SKM-1 (cell line): Measurements from ENCODE around the gene RTN4R.

Experiments used
- DNase-seq: peaks from one replicate; lab custom pipeline; 2025; ENCODE audit not compliant: unreplicated experiment; lab: John Stamatoyannopoulos, UW

Gene RTN4R

DNA sequence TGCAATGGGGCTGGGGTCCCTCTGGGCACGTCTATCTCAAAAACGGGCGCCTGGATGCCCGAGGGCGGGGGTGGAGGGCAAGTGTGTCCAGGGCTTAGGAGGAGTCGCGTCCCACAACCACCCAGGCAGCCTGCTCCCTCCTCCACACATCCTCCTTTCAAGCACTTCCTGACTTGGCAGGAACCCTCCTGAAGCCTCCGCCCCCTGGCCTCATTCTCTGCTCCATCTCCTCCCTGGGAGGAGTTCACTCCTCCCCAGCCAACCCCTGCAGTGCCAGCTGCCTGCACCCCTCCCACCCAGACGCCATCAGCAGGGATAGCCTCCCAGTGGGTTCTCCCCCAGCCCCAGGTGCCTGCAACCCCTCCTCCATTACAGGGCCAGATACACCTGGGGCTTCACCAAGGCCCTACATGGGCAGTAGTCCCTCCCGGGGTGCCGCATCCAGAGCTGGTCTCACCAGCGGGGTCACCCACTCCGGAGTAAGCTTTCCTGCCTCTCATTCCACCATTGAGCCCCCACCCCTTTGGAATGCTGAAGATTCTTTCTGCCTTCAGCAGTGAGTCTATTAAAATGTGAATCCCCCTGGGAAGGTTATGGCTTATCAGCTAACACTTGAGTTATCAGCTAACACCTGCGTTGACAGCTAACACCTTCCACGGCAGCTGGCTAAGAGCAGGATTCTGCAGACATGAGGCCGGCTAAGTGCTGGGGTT lies 24.4 kb downstream of the RTN4R start:
- peak; percentile 31 for DNase-seq

DNA sequence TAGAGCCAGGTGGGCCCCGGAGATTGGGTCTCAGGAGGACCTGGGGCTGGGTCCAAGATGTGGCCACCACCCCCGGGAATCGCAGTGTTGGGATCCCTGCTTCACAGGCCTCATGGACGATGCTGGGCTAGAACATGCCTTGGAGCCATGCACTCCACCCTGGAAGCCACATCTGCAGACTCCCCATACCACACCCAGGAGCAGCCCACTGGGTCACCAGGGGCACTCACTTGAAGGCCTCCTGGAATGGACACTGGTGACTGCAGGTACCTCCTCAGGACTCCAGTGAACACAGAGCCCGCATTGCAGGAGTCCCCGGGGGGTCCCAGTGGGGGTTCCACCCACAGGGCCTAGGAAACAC lies 25.0 kb downstream of the RTN4R start:
- no peak for DNase-seq

DNA sequence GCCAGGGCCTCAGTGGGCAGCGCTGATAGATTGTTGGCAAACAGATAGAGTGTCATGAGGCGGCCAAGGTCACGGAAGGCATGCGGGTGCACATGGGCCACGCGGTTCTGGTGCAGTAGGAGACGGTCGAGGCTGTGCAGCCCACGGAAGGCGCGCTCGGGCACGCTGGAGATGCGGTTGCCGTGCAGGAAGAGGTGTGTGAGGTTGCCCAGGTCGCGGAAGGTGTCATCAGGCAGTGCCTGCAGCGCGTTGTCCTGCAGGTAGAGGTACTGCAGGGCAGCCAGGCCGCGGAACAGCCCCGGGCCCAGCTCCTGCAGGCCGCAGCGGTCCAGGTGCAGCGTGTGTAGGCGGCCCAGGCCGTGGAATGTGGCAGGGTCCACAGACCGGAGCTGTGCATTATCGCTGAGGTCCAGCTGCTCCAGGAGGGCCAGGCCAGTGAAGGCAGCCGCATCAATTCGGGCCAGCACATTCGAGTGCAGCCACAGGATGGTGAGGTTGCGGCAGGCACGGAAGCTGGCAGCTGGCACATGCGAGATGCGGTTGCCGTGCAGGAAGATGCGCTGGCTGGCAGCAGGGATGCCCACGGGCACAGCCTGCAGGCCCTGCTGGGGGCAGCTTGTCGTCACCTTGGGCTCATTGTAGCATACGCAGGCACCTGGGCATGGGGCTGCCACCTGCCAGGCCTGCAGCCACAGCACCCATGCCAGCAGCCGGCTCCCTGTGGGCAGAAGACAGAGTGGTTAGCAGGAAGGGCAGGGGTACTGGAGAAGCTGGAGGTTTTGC lies 25.5 kb downstream of the RTN4R start:
- no peak for DNase-seq

DNA sequence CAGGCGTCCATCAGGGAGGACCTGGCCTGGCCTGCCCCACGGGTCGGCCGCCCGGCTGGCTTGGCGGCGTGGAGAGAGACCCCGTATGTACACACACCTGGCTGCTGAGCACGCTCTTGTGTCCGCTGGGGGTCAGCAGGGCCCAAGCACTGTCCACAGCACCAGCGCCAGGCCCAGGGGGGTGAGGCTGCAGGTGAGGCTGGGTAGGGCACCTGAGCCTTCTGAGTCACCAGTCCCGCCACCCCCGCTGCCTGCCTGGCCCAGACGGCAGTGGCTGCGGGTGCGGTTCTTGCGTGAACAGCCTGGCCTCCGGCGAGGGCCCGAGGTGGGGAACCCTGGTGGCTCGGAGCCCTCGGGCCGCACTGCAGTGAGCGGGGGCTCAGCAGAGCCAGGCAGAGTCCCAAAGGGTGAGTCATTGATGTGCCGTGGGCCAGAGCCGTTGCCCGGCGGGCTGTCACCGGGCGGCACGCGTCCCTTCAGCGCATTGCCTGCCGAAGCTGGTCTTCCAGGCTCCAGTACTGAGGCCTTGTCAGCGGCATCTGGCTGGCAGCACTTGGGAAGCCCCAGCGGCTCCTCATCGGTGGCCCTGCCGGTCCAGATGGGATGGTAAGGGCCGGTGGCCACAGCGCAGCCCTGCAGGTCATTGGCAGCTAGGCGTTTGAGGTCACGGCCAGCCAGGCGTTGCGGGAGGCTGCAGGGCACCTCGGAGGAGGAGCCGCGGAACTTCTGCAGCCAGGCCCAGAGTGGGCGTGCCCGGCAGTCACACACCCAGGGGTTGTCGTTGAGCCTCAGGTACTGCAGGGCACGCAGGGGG lies 26.3 kb downstream of the RTN4R start:
- DNase-seq = no peak

DNA sequence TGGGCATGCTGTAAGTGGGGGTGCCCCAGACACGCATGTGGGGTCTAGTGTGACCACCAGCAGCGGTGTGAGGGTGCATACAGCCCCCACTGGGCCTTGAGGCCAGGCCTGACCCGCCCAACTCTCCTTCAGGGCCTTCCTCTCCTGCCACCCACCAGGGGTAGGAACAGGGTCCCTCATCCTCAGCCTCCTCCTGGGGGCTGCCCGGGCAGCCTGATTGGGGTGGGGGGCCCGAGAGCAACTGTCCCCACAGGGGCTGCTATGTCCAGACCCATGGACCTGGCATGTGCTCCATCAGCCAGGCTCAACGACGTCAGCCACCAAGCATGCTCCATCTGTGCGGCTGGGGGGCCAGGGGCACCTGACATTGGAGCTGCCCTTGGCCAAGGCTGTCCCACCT lies 27.2 kb downstream of the RTN4R start:
- no peak for DNase-seq

DNA sequence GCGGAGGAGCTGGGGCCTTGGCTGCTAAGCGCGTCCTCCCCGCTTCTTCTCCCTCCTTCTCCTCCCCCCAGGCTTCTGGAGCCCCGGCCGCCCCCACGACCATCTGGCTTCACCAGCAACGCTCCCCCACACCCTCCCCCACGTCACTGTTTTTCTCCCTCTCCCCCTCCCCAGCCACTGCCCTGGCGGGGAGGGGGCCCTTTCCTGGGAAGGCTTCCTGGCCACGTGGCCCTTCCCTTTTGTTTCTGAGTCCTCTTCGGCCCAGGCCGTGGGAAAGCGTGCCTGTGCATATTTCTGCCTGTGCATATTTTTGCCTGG lies 27.7 kb downstream of the RTN4R start:
- DNase-seq = no peak

DNA sequence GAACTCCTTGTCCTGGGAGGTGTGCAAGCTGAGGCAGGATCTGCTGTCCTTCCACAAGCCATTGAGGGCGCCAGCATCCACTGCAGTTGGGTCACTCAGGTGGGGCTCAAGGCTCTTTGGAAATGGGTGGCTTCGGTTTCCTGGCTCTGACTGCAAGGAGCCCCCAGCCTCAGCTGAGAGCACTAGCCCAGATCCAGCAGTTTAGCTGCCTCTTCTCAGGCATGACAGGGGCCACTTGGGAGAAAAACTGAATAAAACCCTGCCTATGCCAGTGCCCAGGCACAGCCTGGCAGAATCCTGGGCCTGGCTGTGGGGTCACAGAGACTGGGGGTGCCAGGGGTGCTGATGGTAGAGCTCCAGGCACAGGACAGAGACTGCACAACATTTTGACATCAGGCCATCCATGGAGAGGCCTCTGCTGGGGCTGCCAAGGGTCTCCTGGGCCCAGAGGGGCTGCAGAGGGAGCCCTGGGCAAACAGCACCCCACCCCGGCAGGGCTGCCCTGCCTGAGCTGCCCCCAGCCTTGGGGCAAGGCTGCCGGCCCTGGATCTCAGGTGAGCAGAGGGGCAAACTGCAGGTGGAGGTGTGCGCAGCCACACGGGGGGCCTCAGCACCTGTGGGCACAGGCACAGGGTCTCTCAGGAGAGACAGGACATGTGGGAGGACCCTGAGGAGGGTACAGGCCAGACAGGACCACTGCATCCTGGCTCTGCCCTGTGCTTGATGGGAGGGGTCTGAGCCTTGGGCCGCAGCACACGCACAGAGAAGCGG lies 28.3 kb downstream of the RTN4R start:
- no peak for DNase-seq

DNA sequence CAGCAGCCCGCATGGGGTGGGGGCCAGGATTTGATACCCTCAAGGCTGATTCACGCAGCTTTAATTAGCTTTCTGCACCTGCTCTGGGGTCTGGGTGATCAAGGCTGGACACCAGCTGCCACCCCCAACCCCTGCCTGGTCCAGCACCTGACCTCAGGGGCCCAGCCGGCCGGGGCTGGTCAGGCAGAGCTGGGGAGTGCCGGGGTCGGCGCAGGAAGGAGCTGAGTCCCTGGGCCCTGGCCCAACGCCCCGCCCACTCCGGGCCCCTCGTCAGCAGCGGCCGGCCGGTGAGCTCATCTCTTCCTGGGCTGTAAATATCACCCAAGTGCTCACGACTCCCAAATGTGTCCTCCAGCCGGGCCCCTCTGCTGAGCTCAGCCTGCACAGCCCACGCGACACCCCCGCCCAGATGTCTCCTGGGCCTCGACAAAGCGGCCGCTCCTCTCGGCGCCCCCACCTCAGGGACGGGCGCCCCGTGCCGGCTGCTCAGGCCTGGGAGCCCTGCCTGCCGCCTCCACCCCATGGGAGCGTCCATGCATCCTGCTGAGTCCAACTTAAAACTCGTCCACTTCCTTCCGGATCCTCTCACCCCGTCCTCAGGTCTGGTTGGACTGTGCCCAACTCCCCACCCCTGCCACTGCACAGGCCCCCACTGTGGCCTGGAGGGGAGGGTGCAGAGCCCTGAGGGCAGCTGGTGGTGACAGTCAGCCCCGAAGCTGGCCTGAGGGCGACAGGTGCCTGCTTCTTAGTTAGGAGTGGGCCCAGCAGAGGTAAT lies 29.0 kb downstream of the RTN4R start:
- no peak for DNase-seq

DNA sequence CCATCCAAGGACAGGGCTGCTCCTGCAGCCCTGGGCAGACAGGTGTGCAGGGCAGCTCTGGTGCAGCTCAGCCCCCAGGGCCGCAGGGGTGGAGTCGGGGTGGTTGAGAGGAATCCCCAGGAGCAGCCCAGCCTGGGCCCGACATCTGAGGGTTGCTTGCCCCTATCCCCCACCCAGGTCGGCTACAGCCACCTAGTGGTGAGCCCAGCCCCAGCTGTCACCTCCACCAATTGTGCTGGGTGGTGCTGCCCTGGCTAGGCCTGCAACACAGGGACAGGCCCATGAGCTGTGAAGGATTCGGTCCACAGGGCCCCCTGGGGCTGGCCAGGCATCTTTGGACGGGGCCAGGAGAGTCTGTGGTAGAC lies 29.6 kb downstream of the RTN4R start:
- no peak for DNase-seq

DNA sequence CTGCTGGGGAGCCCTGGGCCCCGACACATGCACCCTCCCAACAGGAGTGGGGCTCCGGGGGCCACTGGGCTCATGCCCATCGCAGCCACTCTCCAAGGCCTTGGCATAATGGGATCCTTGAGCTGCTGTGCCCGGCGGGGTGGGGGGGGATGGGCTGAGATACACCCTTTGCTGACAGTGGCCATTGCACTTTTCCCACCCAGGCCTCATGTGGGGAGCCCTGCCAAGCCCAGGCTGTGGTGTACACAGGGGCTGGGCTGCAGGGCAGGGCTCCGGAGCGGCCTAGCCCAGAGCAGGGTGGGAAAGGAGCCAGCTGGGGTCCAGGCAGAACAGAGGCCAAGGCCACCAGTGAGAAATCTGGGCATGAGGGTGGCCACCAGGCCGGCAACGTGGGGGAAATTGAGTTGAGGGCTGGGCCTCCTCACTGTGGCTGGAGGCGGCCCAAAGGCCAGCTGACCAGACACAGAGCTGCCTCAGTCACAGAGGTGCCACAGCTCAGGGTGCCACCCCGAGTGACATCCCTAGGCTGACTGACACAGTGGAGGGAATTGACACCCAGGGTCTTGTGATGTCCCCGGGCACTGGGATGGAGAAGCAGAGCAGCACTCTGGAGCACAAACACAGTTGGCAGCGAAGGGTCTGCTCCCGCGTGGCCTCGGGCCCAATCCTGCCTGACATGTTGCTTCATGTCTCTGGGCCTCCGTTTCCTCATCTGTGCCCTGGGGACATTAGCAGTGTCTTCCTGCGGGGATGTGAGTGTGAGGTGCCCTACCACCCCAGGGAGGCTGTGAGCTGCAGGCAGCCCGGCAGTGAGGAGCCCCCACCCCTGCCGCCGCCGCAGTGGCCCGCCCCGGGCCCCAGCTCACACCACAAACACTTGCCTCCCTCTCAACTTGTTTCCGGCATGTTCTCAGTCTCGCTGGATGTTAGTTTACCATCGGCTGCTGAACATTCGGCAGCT lies 30.4 kb downstream of the RTN4R start:
- no peak for DNase-seq

DNA sequence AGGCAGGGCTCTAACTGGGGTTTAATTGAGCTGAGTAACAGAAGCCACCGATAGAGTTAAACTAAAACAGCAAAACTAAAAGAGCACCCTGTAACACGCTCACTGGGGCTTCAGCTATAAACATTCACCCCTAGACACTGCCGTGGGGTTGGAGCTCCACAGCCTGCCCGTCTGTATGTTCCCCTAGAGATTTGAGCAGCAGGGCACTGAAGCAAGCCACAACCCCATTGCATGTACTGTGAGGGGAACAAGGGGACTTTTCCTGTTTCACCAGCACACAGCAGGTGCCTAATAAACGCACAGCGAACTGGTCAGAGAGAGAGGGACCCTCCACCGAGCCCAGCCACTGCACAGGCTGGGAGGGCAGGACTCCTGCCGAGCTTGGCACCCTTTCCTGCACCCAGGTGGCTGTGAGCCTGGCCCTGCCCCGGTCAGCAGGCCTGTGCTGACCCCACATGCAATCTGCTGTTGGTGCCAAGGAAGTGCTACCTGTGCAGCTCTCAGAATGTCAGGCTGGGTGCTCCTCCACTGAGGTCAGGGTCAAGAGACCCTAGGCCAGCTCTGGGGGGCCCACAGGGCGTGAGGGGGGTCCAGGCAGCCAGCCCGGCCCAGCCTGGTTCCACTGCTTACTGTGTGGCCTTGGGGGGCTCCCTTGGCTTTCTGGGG lies 31.9 kb downstream of the RTN4R start:
- no peak for DNase-seq

DNA sequence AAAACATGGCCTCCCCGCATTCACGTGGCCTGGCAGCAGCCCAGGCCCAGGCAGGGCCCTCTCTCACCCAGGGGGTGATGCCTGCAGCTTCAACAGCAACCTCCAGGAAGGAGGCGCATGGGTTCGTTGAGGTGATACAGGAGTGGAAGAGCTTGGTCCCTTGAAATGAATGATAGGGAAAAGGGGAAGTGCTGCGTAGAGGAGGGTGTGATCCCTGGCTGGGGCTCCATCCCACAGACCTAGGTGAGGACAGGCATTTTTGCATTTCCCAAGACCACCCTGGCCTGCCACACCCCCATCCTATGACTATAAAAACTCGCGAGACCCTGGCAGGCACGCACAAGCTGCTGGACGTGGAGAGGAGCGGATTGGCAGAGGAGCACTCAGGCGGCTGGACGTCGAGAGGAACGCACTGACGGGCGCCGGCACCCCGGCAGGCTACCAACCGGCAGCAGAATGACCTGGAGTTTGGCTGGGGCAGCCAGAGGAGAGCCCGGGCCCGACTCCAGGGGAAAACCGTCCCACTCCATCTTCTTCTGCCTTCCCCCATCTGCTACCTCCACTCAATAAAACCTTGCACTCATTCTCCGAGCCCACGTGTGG lies 32.6 kb downstream of the RTN4R start:
- DNase-seq = no peak

DNA sequence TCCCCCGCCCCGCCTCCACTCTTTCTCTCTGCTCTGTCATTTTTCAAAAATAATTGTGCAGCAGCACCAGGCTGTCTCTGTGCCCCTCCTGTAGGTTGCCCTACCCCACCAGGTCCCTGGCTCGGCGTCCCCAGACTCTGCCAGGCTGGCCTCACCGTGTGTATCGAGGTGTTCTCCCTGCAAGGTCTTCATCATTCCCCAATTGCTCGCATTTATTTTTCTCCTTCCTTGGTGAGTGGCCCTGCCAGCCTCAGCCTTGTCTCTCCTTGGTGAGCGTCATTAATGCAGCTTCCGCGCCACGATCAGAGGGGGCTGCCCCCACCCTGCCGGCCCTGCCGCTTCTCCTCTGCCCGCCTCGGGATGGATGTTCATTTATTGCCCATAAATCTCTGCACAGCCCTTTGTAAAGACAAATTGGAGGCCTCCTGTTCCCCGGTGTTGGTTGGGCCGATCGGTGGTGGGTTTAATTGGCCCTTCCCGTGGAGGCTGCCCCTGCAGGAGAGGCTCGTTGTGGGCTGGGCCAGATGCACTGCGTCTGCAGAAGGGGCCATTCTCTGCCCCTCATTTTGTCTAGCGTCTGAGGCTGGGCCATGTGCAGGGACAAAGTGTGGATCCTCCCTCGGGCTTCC lies 33.2 kb downstream of the RTN4R start:
- DNase-seq = no peak

DNA sequence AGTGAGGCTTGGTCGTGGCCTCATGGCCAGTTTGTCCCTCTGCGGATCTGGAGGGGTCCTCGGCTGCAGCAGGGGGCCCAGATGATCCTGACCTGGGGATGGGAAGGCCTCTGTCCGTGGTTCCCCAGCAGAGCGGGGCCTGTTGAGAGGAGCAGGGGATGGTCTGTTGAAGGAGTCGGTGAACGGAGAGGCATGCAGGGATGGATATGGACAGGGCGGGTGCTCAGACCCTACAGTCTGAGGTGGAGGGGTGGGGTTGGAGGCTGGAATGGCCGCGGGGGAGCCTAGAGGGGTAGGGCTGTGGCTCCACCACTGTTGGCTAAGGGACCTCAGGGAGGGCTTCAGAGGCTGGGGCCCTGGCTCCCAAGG lies 33.8 kb downstream of the RTN4R start:
- no peak for DNase-seq

DNA sequence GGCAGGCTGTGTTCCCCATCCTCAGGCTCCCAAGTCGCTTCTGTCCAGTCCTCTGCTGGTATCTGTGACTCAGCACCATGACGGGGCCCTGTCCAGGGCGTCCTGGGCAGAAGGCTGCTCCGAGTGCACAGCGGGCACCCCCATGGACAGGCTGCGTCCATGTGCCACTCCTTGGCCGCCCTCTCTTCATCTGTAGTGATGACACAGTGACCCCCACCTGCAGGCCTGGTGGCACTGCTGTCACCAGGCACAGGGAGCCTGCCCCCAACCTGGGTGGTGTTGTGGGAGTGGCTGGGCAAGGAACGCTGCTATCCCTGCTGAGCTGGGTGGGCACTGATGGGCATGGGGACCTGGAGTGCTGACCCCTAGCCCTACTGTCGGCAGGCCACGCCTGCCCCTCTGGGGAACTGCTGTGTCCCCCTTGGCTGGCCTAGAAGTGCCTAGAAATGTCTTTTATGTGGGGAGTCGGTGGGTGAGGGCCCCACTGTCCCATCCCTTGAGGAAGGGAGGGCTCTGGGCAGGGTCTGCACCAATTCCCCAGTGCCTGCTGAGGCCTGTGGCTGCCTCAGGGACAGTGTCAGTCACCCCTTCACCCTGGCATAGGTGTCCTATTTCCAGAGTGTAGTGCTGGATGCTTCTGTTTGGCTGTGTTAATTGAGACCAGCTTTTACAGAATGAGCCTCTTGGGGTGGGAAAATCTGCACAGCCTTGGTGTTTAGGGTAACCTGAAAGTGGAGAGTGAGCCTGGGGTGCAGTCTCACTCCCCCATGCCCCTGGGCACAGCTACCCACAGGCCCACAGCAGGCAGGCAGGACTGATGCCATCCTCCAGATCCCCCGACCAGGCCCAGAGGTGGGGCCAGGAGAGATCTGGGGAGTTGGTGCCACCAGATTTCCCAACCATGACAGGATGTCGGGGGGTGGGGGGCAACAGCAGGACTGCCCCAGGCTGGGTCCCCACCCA lies 34.5 kb downstream of the RTN4R start:
- DNase-seq = no peak

DNA sequence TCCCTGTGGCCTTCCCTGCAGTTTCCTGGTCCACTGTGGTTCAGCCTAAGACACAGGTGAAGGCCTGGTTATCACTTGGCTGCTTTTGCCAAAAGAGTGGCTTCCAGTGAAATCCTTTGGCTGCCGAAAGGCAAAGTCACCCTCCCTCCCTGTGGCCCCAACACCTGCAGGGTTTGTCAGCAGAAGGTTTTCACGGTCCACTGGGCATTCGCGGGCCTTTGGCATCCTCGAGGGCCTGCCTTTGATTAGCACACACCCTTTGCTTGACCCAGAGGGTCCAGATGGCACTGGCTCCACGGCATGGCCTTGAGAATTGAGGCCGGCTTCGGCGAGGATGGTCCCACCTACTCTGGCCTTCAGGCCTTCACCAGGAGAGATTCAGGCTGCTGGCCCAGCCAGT lies 35.3 kb downstream of the RTN4R start:
- no peak for DNase-seq

DNA sequence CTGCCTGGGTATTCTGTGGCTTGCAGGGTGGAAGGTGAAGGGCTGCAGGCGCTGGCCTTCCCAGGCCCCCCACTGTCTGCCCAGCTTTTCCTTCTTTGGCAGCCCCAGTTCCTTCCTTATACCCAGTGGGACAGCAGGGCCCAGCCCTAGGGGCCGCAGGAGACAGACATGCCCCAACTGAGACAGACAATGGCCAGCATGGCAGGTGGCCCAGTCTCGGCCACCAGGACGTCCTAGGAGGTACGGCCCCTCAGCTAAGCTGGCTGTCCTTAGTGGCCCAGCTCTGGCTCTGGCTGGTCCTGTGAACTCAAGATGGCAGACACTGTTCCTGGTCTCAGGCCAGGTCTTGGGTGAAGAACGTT lies 35.9 kb downstream of the RTN4R start:
- no peak for DNase-seq
